ENCODE results near the gene DDX1.

- TF ChIP-seq POLR2A (IDR thresholded peaks at IDR 0.05) (no peak), CTCF (IDR thresholded peaks at IDR 0.05) (no peak)
Measured at GRCh38 chr2:15619076-15619475, 27.4 kb downstream of the DDX1 start.
